ENCODE results near the gene EYS.
"Not testable (repeated sequence)": the region's sequence is repeated elsewhere in the genome, so short reads cannot be mapped to it uniquely, and the experiment has no call there.

EYS gene

DNA sequence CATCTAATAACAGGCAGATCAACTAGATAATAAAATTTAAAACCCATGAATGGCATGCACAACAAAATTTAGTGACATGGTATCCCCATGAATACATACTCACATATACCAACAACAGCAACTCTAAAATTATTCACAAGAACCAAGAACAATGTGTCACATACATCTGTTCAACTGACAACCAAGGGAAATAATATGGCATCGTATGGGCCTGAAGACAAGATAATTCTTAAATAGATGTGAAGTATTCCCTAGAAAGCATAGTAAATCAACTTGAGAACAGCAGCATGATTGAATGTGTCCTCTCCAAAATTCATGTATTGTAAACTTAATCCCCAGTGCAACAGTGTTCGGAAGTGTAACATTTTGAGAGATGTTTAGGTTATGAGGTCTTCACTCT, 635.5 kb downstream of the EYS start:
- no peak for ATAC-seq

DNA sequence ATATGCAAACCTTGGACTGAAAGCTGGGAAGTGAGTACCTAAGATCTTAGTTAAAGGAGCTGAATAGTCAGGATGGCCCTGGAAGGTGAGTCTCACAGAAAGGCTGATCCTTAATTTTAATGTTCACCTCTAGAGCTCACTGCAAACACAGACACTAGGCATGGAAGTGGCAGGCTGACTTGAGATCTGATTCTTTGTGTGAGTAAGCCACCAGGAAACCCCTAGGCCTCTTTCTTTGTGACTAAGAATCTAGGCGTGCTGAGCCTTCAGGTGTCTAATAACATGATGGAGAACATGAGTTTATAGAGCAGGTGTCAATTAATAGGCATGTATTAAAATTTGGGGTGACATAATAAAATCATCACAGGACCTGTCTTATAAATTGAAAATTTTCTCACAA, 642.2 kb downstream of the EYS start:
- no peak for ATAC-seq

DNA sequence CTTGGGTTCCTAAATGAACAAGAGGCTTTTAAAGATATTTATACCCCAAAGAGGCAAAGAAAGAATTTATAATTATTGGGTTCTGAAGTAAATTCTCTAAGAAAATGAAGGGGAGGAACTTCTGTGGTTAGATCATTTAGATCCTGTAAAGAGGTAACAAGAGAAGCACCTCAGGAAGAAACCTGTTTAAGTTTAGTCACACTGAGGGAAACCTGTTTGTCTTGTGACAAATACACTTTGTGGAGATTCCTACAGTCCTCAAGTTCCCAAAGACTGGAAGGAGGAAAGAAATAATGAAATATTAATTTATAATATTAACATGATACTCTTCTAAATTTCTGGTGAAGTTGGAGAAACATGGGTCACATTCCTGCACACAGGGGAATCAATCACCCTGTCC, 647.5 kb downstream of the EYS start:
- no peak for ATAC-seq

DNA sequence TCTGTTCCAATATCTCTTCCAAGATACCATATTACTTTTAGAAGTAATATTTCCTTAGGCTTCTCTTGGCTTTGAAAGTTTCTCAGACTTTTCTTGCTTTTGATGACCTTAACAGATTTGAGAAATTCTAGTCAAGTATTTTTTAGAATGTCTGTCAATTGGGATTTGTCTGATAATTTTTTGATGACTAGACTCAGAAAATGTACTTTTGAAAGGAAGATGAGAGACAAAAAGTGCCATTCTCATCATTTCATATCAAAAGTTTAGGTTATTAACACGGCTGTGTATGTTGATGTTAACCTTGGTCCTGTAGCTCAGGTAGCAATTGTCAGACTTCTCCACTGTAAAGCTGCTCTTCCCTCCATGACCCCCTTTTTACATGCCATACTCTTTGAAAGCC, 651.5 kb downstream of the EYS start:
- ATAC-seq = no peak

- ATAC-seq = no peak
Observed at GRCh38 chr6:65052626-65053025, 654.4 kb downstream of the EYS start.

DNA sequence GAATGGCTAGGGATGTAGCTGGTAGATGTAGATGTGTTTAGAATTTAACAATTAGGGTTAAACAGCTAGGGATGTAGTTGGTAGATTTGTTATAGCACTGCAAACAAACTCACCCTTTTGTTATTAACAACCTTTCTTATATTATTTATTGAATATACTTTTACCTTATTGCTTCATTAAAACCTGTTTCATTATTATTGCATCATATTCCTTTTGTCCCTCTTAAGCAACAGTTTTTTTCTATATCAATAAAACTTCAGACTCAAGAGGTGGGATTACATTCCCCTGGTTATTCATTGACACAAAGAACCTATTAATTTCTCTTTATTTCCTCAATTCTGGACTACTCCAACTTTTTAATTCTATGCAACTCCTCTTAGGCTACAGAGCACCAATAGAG, 661.2 kb downstream of the EYS start:
- ATAC-seq = no peak

GRCh38 chr6:65014006-65014405, 693.0 kb downstream of the EYS start:
- no peak for ATAC-seq

DNA sequence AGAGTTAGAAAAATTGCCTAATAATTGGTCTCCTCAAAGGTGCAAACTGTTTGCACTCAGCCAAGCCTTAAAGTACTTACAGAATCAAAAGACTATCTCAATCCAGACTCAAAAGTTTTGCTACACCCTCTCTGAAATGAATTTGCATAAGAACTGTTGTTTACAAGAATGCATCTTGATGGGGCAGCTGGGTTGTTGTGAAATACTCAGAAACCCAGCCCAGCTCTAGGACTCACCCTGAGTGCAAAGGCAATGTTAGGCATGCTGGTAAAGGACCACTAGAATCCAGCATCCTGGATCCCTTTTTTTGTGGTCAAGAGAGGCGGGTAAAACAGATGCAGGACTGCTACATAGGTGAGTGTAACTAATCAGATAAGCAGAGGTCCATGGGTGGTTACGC, 700.2 kb downstream of the EYS start:
- no peak for ATAC-seq

GRCh38 chr6:65004283-65004682, 702.7 kb downstream of the EYS start:
- ATAC-seq = no peak

DNA sequence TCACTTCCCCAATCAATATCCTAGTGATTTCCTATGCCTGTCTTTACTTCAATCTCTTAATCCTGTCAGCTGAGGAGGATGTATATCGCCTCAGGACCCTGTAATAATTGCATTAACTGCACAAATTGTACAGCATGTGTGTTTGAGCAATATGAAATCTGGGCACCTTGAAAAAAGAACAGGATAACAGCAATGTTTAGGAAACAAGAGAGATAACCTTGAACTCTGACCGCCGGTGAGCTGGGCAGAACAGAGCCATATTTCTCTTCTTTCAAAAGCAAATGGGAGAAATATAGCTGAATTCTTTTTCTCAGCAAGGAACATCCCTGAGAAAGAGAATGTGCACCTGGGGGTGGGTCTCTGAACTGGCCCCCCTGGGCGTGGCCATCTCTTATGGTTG, 704.1 kb downstream of the EYS start:
- ATAC-seq = not testable (repeated sequence)

DNA sequence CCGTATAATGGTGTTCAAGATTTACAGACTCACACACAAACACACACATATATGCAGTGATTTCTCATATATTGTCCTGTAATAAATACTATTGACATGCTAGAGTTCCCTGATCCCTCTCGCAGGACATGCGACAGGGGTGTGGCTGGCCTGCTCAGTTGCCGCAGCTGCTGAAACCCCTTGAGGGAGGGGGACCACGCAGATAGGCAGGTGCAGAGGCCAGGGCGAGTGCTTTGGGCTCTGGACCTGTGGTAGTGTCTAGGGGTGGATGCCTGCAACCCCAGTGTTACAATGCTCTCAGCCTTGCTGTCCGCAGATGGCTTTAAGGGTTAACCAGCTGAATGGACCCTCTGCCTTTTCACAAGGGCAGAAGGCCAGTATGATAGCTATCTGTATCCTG, 706.2 kb downstream of the EYS start:
- ATAC-seq = no peak

GRCh38 chr6:64998204-64998603, 708.8 kb downstream of the EYS start:
- ATAC-seq = no peak

DNA sequence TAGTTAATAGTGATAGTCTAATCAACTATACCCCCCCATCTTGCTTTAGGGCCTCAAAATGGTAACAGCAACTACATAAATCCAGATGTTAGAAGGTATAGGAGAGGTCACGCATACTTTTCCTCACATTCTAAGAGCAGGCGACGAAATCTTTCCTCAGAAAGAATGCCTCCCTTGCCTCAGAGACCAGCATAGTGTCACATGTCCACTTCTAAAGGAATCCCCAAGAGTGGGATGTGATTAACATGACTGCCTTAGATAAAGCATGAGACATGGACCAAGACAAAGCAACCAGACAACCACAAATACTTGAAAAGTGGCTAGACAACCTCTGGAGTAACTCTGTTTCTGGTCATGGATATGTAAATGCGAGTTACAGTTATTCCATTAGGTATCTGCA, 710.7 kb downstream of the EYS start:
- no peak for ATAC-seq

DNA sequence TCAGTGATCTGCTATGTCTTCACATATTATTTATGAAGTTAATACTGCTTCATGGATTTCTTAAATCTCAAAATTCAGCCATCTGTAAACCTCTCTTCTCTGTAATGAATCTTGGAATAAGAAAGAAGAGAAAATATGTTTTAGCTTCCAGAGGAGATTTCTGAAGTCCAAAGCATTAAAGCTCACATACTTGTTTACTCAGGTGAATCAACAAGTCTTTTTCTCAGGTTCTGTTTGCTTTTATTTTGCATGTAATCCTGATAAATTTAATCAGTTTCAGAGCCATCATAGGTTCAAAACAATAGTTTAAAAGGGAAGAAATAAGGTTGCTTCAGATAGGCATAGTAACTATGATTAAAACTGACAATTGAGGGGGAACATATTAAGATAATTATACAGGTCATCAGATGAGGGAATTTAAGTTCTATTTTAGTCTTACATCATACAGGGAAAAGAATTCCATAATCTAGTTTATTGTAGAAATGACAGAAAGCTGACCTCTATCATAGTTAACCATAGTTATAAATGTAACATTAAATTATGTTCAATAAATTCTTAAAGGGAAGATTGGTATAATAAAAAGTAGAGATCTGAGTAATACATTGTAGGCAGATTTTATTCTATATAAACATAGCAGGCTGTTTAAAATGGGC, 716.2 kb downstream of the EYS start:
- ATAC-seq = no peak

GRCh38 chr6:64988148-64988547, 718.9 kb downstream of the EYS start:
- ATAC-seq = no peak

GRCh38 chr6:64987066-64987465, 720.0 kb downstream of the EYS start:
- no peak for ATAC-seq

DNA sequence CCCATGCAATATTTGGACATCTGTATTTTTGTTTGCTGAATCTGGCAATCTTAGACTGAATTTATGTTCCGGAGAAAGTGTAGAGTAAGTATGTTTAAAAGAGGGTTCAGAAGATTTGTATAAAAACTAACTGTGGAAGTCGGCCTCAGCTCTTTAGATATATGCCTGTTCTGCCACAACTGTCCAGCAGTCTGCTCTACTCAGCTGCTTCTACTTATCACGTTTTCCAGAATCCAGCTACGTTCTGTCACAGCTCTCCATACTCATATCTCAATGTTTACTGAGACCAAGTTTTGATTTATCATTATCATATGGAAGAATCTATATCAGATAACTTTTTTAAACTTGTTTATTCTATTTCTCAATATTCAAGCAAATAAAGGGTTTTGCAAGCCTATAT, 721.3 kb downstream of the EYS start:
- no peak for ATAC-seq

GRCh38 chr6:64984948-64985347, 722.1 kb downstream of the EYS start:
- ATAC-seq = no peak

- no peak for ATAC-seq
Observed at GRCh38 chr6:64983089-64983488, 723.9 kb downstream of the EYS start.

GRCh38 chr6:64973142-64973541, 733.9 kb downstream of the EYS start:
- no peak for ATAC-seq

DNA sequence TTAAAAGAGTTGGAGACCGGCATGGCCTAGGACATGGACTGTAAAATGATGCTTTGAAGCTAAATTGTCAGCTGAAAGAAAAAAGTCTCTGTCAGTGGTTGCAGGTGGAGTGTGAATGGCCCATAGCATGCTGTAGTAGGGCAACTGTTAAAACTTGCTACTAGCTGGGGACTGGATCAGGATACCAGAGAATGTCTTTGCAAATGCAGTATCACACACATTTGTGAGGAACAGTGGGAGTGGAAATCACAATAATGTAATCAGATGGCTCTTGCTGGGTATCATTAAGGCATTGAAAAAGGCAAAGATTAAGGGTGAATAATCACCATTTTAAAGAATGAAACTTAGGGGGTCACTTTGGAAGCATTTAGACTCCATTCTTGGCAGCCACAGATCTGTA, 737.9 kb downstream of the EYS start:
- no peak for ATAC-seq

DNA sequence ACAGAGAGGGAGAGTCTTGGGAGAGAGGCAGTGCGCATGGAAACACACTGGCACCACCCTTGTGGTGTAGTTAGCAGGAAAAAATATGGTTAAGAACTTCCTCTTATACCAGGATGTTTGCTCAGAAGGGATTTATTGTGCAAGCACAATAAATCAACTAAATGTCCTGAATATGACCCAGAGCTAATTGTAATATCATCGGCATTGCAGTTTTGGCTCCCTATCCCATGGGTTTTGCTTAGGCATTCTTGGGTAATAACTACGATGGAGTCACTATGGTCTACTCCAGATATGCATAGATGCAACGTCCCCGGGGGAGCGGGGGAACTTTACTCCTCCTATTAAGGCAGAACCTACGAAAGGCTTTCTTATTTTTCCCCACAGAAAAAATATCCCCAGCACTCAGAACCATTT, 751.6 kb downstream of the EYS start:
- no peak for ATAC-seq

GRCh38 chr6:64949257-64949656, 757.8 kb downstream of the EYS start:
- ATAC-seq = no peak

DNA sequence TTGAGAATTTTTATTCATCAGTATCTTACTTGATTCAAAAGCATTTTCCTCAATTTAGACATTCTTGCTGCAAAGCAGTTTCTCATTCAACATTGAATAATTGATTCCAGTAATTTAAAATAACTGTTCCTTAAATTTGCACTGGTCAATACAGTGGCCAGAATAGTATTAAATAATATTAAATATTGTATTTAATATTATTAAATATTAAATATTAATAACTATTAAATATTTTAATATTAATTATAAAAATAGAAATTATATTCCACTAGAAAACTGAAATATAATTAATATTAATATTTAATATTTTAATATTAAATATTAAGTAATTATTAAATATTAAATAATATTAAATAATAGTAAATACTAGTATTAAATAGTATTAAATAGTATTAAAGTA, 758.8 kb downstream of the EYS start:
- no peak for ATAC-seq

GRCh38 chr6:64945450-64945849, 761.6 kb downstream of the EYS start:
- no peak for ATAC-seq

- no peak for ATAC-seq
Observed at GRCh38 chr6:64932486-64932885, 774.5 kb downstream of the EYS start.
